ENCODE results near the gene QPCTL. TPM values are rescaled to one million over a fixed set of nuclear protein-coding genes. Genes with fewer than 3 reads are reported as not detected.

The QPCTL gene
- total RNA-seq, 1 experiment from 2014 or later = 13.7 TPM

DNA sequence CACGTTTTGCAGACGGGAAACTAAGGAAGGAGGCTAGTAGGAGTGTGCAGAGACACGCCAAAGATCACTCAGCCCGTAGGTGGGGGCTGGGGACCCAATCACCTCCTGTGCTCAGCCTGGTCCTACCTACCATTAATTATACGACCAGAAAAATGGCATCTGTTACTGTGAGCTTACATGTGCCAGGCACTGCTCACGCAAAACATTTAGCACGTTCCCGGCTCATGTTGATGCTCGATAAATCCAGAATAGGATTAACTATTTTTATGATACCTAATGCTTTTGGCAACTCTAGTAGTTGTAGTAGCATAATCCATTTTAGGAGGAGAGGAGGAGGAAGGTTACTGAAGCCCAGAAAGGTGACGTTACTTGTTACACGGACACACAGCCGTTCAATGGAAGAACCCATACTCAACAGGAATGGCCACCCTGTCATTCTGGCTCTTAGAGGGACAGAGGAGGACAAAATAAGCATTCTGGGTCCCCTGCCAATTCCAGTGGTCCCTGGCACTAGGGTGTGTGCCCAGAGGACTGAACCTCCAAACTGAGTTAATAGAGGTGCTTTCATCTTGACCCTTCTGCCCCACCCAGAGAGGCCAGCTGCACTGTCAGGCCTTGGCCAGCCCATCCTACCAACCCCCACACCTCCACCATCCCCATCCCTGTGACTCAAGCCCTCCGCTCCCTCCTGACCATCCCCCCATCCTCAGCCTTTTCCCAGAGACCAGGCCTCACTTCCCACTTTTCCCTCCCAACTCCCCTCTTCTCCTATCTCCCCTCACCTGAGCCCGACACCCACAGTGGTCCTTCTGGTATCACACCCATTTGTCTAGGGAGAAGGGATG lies 48.3 kb upstream of the QPCTL start:
- Mint-ChIP-seq H3K27ac (peak overlapping the region in 1 of 3 experiments; percentile 25; a peak in 1 of 7 replicates), H3K9me3 (peaks cover 3 to 6% of the 10 kb centered on the region in 2 experiments; a peak in 3 of 5 replicates), H3K27me3 (ENCODE audit: low read depth) (peaks cover 12% of the 10 kb centered on the region), H3K4me1 (peaks cover 27 to 37% of the 10 kb centered on the region in 2 experiments), H3K4me3 (peak overlapping the region; percentile 77 to 92), H3K36me3 (ENCODE audit: insufficient read depth in 1 of 3, low read depth in 3 of 3) (no peaks in the 10 kb centered on the region; a peak in 1 of 7 replicates)
- Histone ChIP-seq H4K8ac (replicated peaks; ENCODE audit: insufficient read length, low read depth, low read length) (no peak overlapping the region), H2BK20ac (ENCODE audit: low read depth, low read length, poor library complexity, severe bottlenecking) (no peak overlapping the region), H3T11ph (ENCODE audit: low read length) (no peak overlapping the region), H3K4me1 (ENCODE audit: insufficient read depth, low read length) (peaks cover 3% of the 10 kb centered on the region; the same call in 1 of the 2 replicates), H3K9ac (ENCODE audit: extremely low read depth, insufficient read length, low read length) (no peak overlapping the region), H3K4me2 (ENCODE audit: insufficient read depth, insufficient read length, low read length) (peak overlapping the region; percentile 60), H3K79me2 (ENCODE audit: insufficient read depth, low read length) (no peaks in the 10 kb centered on the region), H2BK12ac (ENCODE audit: insufficient read length, low read depth, low read length) (no peak overlapping the region), H3K14ac (ENCODE audit: insufficient read depth, low read length) (no peak overlapping the region), H3K23me2 (ENCODE audit: insufficient read length, low read depth, low read length, poor library complexity, severe bottlenecking) (peaks cover 13% of the 10 kb centered on the region), H2AFZ (ENCODE audit: low read length) (no peak overlapping the region), H3K27me3 (ENCODE audit: insufficient read depth, low read length) (no peaks in the 10 kb centered on the region), H3K9me3 (ENCODE audit: control insufficient read depth, low read depth, low read length) (no peaks in the 10 kb centered on the region), H3K27ac (ENCODE audit: insufficient read length, low read depth, low read length) (no peak overlapping the region), H3K56ac (ENCODE audit: insufficient read length, low read depth, low read length) (no peak overlapping the region), H3K79me1 (ENCODE audit: insufficient read depth, low read depth, low read length, poor library complexity, severe bottlenecking) (no peaks in the 10 kb centered on the region), H2AK5ac (ENCODE audit: insufficient read length, low read length) (no peak overlapping the region), H3K4ac (ENCODE audit: low read depth, low read length) (no peak overlapping the region), H3K23ac (ENCODE audit: insufficient read length, low read depth, low read length) (no peak overlapping the region), H3K18ac (ENCODE audit: insufficient read length, low read depth, low read length) (no peak overlapping the region), H4K20me1 (ENCODE audit: control insufficient read depth, insufficient read depth, insufficient read length) (no peaks in the 10 kb centered on the region), H2BK15ac (ENCODE audit: low read depth, low read length) (no peak overlapping the region), H2BK120ac (ENCODE audit: low read depth, low read length, poor library complexity, severe bottlenecking) (no peak overlapping the region), H2BK5ac (ENCODE audit: insufficient read length, low read length) (no peak overlapping the region), H4K5ac (ENCODE audit: insufficient read length, low read depth, low read length) (no peak overlapping the region), H4K91ac (ENCODE audit: insufficient read length, low read depth, low read length) (no peak overlapping the region)
- no CpG with 5 or more reads among the region's 14 CpGs for WGBS (ENCODE audit: extremely low coverage, insufficient read length, low lambda C conversion rate)
- TF ChIP-seq, protein P1, sequence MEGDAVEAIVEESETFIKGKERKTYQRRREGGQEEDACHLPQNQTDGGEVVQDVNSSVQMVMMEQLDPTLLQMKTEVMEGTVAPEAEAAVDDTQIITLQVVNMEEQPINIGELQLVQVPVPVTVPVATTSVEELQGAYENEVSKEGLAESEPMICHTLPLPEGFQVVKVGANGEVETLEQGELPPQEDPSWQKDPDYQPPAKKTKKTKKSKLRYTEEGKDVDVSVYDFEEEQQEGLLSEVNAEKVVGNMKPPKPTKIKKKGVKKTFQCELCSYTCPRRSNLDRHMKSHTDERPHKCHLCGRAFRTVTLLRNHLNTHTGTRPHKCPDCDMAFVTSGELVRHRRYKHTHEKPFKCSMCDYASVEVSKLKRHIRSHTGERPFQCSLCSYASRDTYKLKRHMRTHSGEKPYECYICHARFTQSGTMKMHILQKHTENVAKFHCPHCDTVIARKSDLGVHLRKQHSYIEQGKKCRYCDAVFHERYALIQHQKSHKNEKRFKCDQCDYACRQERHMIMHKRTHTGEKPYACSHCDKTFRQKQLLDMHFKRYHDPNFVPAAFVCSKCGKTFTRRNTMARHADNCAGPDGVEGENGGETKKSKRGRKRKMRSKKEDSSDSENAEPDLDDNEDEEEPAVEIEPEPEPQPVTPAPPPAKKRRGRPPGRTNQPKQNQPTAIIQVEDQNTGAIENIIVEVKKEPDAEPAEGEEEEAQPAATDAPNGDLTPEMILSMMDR (conservative IDR thresholded peaks at IDR 0.05) = no peak
- DNase-seq = no peak
